DOHH2 (cell line): Measurements from ENCODE around the gene ANKRD33B.
A peak's percentile ranks its signal among the peaks of the same experiment; 100 is the strongest.

Experiments used
- H3F3A ChIP-seq: fragments of 200-600 bp; sonication (generic), shearing (Covaris generic); 2 replicates; pipeline ENCODE4 v1.6.0; 2016; ENCODE audit warnings: antibody characterized with exemption, mild to moderate bottlenecking; ENCODE audit not compliant: control insufficient read depth, insufficient read depth
- H3K27ac ChIP-seq: fragments of 200-600 bp; sonication (generic); 2 replicates; pipeline ENCODE4 v1.5.1; 2014; ENCODE audit warnings: low read depth, mild to moderate bottlenecking, low read length, moderate library complexity
- H3K27me3 ChIP-seq: fragments of 200-600 bp; sonication (generic); 2 replicates; pipeline ENCODE4 v1.6.1; 2014; ENCODE audit warnings: mild to moderate bottlenecking, low read length, mixed read lengths; ENCODE audit not compliant: control insufficient read depth
- H3K36me3 ChIP-seq: fragments of 200-600 bp; sonication (generic); 2 replicates; pipeline ENCODE4 v1.6.1; 2014; ENCODE audit warnings: mild to moderate bottlenecking, low read length, moderate library complexity, mixed read lengths; ENCODE audit not compliant: control insufficient read depth
- H3K4me1 ChIP-seq: fragments of 200-600 bp; sonication (generic); 2 replicates; pipeline ENCODE4 v1.6.1; 2014; ENCODE audit warnings: mild to moderate bottlenecking, low read length, mixed read lengths; ENCODE audit not compliant: control insufficient read depth
- H3K4me2 ChIP-seq: fragments of 200-600 bp; sonication (generic); 2 replicates; pipeline ENCODE4 v1.6.0; 2014; ENCODE audit warnings: mild to moderate bottlenecking, low read length, moderate library complexity
- H3K4me3 ChIP-seq: fragments of 200-600 bp; sonication (generic); 2 replicates; pipeline ENCODE4 v1.5.1; 2014; ENCODE audit warnings: mild to moderate bottlenecking, low read length, mixed read lengths
- H3K79me2 ChIP-seq: fragments of 200-600 bp; sonication (generic); 2 replicates; pipeline ENCODE4 v1.6.1; 2014; ENCODE audit warnings: mild to moderate bottlenecking, low read length, mixed read lengths; ENCODE audit not compliant: control insufficient read depth
- H3K9me2 ChIP-seq: fragments of 200-600 bp; sonication (generic); replicated peaks from 2 replicates; pipeline ENCODE4 v1.6.1; 2014; ENCODE audit warnings: mild to moderate bottlenecking, low read length, mixed read lengths; ENCODE audit not compliant: control insufficient read depth
- H3K9me3 ChIP-seq: fragments of 200-600 bp; sonication (generic); 2 replicates; pipeline ENCODE4 v1.6.1; 2014; ENCODE audit warnings: antibody characterized with exemption, low read length, mixed read lengths; ENCODE audit not compliant: control insufficient read depth, insufficient read depth
- H4K20me1 ChIP-seq: fragments of 200-600 bp; sonication (generic); 2 replicates; pipeline ENCODE4 v1.6.0; 2014; ENCODE audit warnings: low read depth, mild to moderate bottlenecking, antibody characterized with exemption, low read length, moderate library complexity; ENCODE audit not compliant: control insufficient read depth, insufficient read depth
- CTCF ChIP-seq: fragments of 200-600 bp; sonication (generic); IDR thresholded peaks from one replicate; pipeline ENCODE4 v1.5.1; 2014; ENCODE audit warnings: antibody characterized with exemption, mild to moderate bottlenecking, low read depth, low read length; ENCODE audit not compliant: poor library complexity, severe bottlenecking
- EZH2phosphoT487 ChIP-seq: fragments of 200-600 bp; sonication (generic); IDR thresholded peaks from 2 replicates; pipeline ENCODE4 v1.6.1; 2017; ENCODE audit warnings: borderline replicate concordance, mild to moderate bottlenecking, antibody characterized with exemption, low read length, moderate library complexity, mixed read lengths

The ANKRD33B gene

DNA sequence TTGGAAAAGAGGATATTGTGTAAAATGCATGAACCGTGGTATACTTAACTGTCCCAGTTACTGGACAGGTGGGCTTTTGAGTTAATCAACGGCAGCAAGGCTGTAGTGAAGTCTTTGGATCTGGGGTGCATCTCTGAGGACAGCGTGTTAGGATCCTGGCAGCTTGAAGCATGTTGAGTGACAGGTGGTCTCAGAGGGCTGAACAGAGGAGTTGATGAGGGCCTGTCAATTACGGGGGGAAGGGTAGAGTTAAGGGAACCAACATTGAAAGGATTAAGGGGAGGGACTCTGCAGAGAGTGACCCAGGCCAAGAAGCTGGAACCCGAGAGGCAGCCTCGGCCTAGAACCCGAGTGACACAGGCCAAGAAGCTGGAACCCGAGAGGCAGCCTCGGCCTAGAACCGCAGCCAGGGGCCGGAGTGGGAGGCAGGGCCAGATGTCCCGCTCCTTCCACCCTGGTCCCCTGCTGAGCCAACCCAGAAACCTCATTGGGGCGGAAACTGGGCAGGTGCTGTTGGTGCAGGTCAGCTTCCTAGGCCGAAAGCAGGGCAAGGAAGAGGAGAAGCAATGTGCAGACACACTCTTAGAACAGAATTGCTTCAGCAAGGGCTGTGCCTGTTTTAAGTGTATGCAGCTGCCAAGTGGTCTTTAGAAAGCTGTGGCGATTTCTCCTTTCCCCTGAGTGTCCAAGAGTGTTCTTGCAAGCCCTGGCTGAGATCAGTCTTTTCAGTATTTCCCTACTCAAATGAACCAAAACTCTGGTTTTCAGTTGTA, 62.0 kb downstream of the ANKRD33B start:
- Histone ChIP-seq H3K4me3 (no peak overlapping the region), H3K36me3 (no peaks in the 10 kb centered on the region), H3K9me3 (0 out of 2 replicates have a peak, but pooled peaks cover 3% of the 10 kb centered on the region), H3K9me2 (no peaks in the 10 kb centered on the region), H3K27ac (no peak overlapping the region), H3F3A (0 out of 2 replicates have a peak, but pooled peaks cover 1% of the 10 kb centered on the region), H3K79me2 (no peaks in the 10 kb centered on the region), H3K4me2 (no peak overlapping the region), H3K4me1 (peaks cover 43% of the 10 kb centered on the region), H3K27me3 (peaks cover 5% of the 10 kb centered on the region; the same call in 1 of the 2 replicates), H4K20me1 (no peaks in the 10 kb centered on the region)
- TF ChIP-seq CTCF (no peak), EZH2phosphoT487 (no peak)

- Histone ChIP-seq H4K20me1 (no peaks in the 10 kb centered on the region), H3K36me3 (no peaks in the 10 kb centered on the region), H3K4me1 (peaks cover 47% of the 10 kb centered on the region), H3K79me2 (no peaks in the 10 kb centered on the region), H3F3A (peaks cover 5% of the 10 kb centered on the region), H3K27me3 (peaks cover 5% of the 10 kb centered on the region; the same call in 1 of the 2 replicates), H3K4me2 (peak overlapping the region; percentile 90; the same call in 1 of the 2 replicates), H3K4me3 (no peak overlapping the region), H3K9me2 (no peaks in the 10 kb centered on the region), H3K9me3 (0 out of 2 replicates have a peak, but pooled peaks cover 3% of the 10 kb centered on the region), H3K27ac (no peak overlapping the region)
- no peak for TF ChIP-seq EZH2phosphoT487
- no peak for TF ChIP-seq CTCF
These were observed 62.7 kb downstream of the ANKRD33B start for GRCh38 chr5:10626473-10627013.

GRCh38 chr5:10627160-10627701, 63.4 kb downstream of the ANKRD33B start:
- H3K4me2 ChIP-seq = peak overlapping the region; percentile 90
- H3K36me3 ChIP-seq = no peaks in the 10 kb centered on the region
- H3K4me3 ChIP-seq = peak overlapping the region; percentile 75
- no peaks in the 10 kb centered on the region for H4K20me1 ChIP-seq
- peaks cover 10% of the 10 kb centered on the region for H3F3A ChIP-seq
- no peak overlapping the region for H3K27ac ChIP-seq
- peaks cover 5% of the 10 kb centered on the region; the same call in 1 of the 2 replicates for H3K27me3 ChIP-seq
- H3K9me2 ChIP-seq = no peaks in the 10 kb centered on the region
- TF ChIP-seq CTCF (no peak), EZH2phosphoT487 (no peak)
- 0 out of 2 replicates have a peak, but pooled peaks cover 3% of the 10 kb centered on the region for H3K9me3 ChIP-seq
- H3K4me1 ChIP-seq = peaks cover 47% of the 10 kb centered on the region
- H3K79me2 ChIP-seq = no peaks in the 10 kb centered on the region
